B cell (primary cell): ENCODE measurements around the gene NKX1-2. TPM values are rescaled to one million over a fixed set of nuclear protein-coding genes. Genes with fewer than 3 reads are reported as not detected.

ENCODE experiments used
- ATAC-seq: fragments of 200-7000 bp; cut with Tn5 transposase; one replicate; pipeline ENCODE4 v1.10.0; 2021; ENCODE audit warnings: low read depth, mild to moderate bottlenecking, moderate number of reproducible peaks, moderate library complexity
- CTCF ChIA-PET: fragments of 350-600 bp; sonication (Branson Sonifier 250); formaldehyde crosslinking; loops from one replicate; lab custom pipeline; 2021; ENCODE audit warnings: antibody characterized with exemption, inconsistent platforms; lab: Charles Lee
- POLR2A ChIA-PET: fragments of 350-600 bp; sonication (Branson Sonifier 250); formaldehyde crosslinking; loops from one replicate; lab custom pipeline; 2021; ENCODE audit warnings: antibody characterized with exemption; lab: Charles Lee
- DNase-seq: peaks from one replicate; pipeline ENCODE4 v3.0.0; 2013
- H2AFZ ChIP-seq: 2 replicates; pipeline ENCODE4 v1.6.1; 2012; ENCODE audit warnings: mild to moderate bottlenecking, low read depth, low read length; ENCODE audit not compliant: insufficient read depth, poor library complexity, severe bottlenecking
- H3K27ac ChIP-seq, 2 donors: 1 replicate in 1 of 2; 2 replicates in 1 of 2; pipeline ENCODE4 v1.5.1; 2012 to 2013; ENCODE audit warnings: low read length in 2 of 2, mild to moderate bottlenecking in 2 of 2, moderate library complexity in 1 of 2
- H3K27me3 ChIP-seq, 4 experiments: fragments of 200-600 bp in 1 of 4; sonication (generic) in 1 of 4; replicated peaks in 1 of 4; 1 replicate in 2 of 4; 2 replicates in 2 of 4; pipeline versions ENCODE4 v1.6.1 to v1.7.0; 2013 to 2016; ENCODE audit warnings: low read length in 3 of 4, mild to moderate bottlenecking in 2 of 4, mixed read lengths in 1 of 4, moderate library complexity in 1 of 4; ENCODE audit not compliant: insufficient read depth in 4 of 4, control insufficient read depth in 3 of 4; ENCODE audit errors: control extremely low read depth in 1 of 4
- H3K36me3 ChIP-seq, 2 experiments: replicated peaks in 1 of 2; 1 replicate in 1 of 2; 2 replicates in 1 of 2; pipeline versions ENCODE4 v1.6.1 to v1.7.1; 2013; ENCODE audit warnings: low read length in 1 of 2; ENCODE audit not compliant: insufficient read depth in 2 of 2, control insufficient read depth in 1 of 2; ENCODE audit errors: control extremely low read depth in 1 of 2, extremely low read depth in 1 of 2
- H3K4me1 ChIP-seq, 2 donors: fragments of 200-600 bp in 1 of 2; sonication (generic) in 1 of 2; 1 replicate in 1 of 2; 2 replicates in 1 of 2; pipeline versions ENCODE4 v1.5.1 to v1.6.1; 2013 to 2017; ENCODE audit warnings: low read length in 2 of 2; ENCODE audit not compliant: control insufficient read depth in 2 of 2, insufficient read depth in 2 of 2
- H3K4me2 ChIP-seq: replicated peaks from 2 replicates; pipeline ENCODE3; 2012; ENCODE audit warnings: mild to moderate bottlenecking, low read depth, low read length; ENCODE audit not compliant: poor library complexity, severe bottlenecking
- H3K4me3 ChIP-seq, 5 experiments: fragments of 200-600 bp in 1 of 5; sonication (generic) in 1 of 5; 1 replicate in 3 of 5; 2 replicates in 2 of 5; pipeline versions ENCODE4 v1.5.1 to v1.7.0; 2011 to 2016; ENCODE audit warnings: low read length in 4 of 5, mild to moderate bottlenecking in 4 of 5, low read depth in 2 of 5, control low read depth in 1 of 5, moderate library complexity in 1 of 5; ENCODE audit not compliant: insufficient read depth in 1 of 5; ENCODE audit errors: control extremely low read depth in 1 of 5, extremely low read depth in 1 of 5
- H3K79me2 ChIP-seq: fragments of 200-600 bp; sonication (generic); one replicate; pipeline ENCODE4 v1.6.0; 2016; ENCODE audit warnings: low read length; ENCODE audit not compliant: control insufficient read depth, insufficient read depth
- H3K9ac ChIP-seq: fragments of 200-600 bp; sonication (generic); 2 replicates; pipeline ENCODE4 v1.6.1; 2017; ENCODE audit warnings: mild to moderate bottlenecking, low read length, moderate library complexity
- H3K9me3 ChIP-seq, 3 donors: one replicate each; pipeline versions ENCODE4 v1.6.1 to v1.7.1; 2013; ENCODE audit warnings: low read length in 2 of 3; ENCODE audit not compliant: control insufficient read depth in 2 of 3, insufficient read depth in 1 of 3; ENCODE audit errors: control extremely low read depth in 1 of 3
- H4K20me1 ChIP-seq: 2 replicates; pipeline ENCODE4 v1.6.0; 2012; ENCODE audit warnings: mild to moderate bottlenecking, low read length; ENCODE audit not compliant: insufficient read depth, control insufficient read depth, poor library complexity, severe bottlenecking
- H3K27ac Mint-ChIP-seq: one replicate; pipeline ENCODE4 v1.8.0; 2021; ENCODE audit warnings: mixed read lengths
- H3K27me3 Mint-ChIP-seq: one replicate; pipeline ENCODE4 v1.8.0; 2021; ENCODE audit warnings: mixed read lengths
- H3K4me1 Mint-ChIP-seq: one replicate; pipeline ENCODE4 v1.8.0; 2021; ENCODE audit warnings: mixed read lengths
- H3K4me3 Mint-ChIP-seq: one replicate; pipeline ENCODE4 v1.8.0; 2021; ENCODE audit warnings: mixed read lengths
- H3K9me3 Mint-ChIP-seq: one replicate; pipeline ENCODE4 v1.8.0; 2022; ENCODE audit warnings: mixed read lengths; ENCODE audit not compliant: insufficient read depth
- EZH2 ChIP-seq: IDR thresholded peaks from 2 replicates; pipeline ENCODE4 v1.6.1; 2012; ENCODE audit warnings: borderline replicate concordance, low read depth, mild to moderate bottlenecking, moderate library complexity, low read length; ENCODE audit not compliant: insufficient read depth, poor library complexity, severe bottlenecking
- WGBS: methylation state at CpG from one replicate; pipeline ENCODE4 v1.1.5; 2013; ENCODE audit warnings: missing lambda C conversion rate; ENCODE audit not compliant: insufficient coverage; 5-methylcytosine and 5-hydroxymethylcytosine counted together
- intact Hi-C: fragments of 100-400 bp; cut with micrococcal nuclease; formaldehyde crosslinking; loops from one replicate; pipeline ENCODE4 v1.10.0; 2022
- polyA plus RNA-seq: library from polyadenylated mRNA; depleted of rRNA; stranded (reverse); fragments of >200 nt; gene quantifications from 2 replicates; pipeline ENCODE4 v1.2.3, GENCODE V29; 2012
- total RNA-seq, 2 donors: library from RNA; stranded (reverse); fragments of 120-200 nt in 1 of 2; gene quantifications; 1 replicate in 1 of 2; 2 replicates in 1 of 2; pipeline versions ENCODE4 v1.2.3 to v1.2.4, GENCODE V29; 2013 to 2022
- TF ChIP-seq, protein P1 (sequence below): fragments of 200-600 bp; IDR thresholded peaks from one replicate; pipeline ENCODE4 v1.8.0; 2022; ENCODE audit warnings: antibody characterized with exemption, mild to moderate bottlenecking

NKX1-2 gene
- total and polyA plus RNA-seq, 2 donors (not counting 1 experiment from before 2014, with no cell fraction given), result not detected

DNA sequence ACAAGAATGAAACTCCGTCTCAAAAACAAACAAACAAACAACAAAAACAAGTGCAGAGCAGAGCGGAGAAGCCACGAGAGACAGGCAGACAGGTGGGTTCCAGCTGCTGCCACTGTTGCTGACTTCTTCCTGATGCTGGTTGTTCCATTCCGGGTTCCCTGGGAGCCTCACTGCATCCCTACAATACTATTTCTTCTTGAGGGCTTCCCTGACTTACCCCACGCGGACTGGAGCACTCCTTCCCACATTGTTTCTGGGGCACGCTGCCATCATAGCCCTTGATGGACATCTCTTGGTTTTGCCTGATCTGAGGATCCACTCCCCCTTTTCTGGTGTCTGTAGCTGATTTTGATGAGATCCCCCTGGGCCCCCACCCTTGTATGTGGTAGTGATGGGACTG is 5.6 kb upstream of the NKX1-2 start:
- Mint-ChIP-seq H3K27me3 (peaks cover 55% of the 10 kb centered on the region), H3K4me3 (no peak overlapping the region), H3K9me3 (no peaks in the 10 kb centered on the region), H3K27ac (no peak overlapping the region), H3K4me1 (peaks cover 4% of the 10 kb centered on the region)
- ChIA-PET CTCF (interaction anchor here (0.6 kb wide), 1 partner anchor 210 kb away, joined by 7 read pairs; no protein-coding TSS in a partner anchor), POLR2A (no interaction called here)
- WGBS, result 94% methylated on average over 5 of the region's 7 CpGs
- no peak overlapping the region for H3K27ac ChIP-seq
- H4K20me1 ChIP-seq, result no peaks in the 10 kb centered on the region
- ATAC-seq (no peak), DNase-seq (no peak)
- no peak overlapping the region for H2AFZ ChIP-seq
- no peak overlapping the region for H3K4me2 ChIP-seq
- no peaks in the 10 kb centered on the region for H3K79me2 ChIP-seq
- H3K4me3 ChIP-seq, result no peak overlapping the region
- no peak overlapping the region for H3K9ac ChIP-seq
- H3K36me3 ChIP-seq, result no peaks in the 10 kb centered on the region
- peaks cover 0 to 57% (median 31%) of the 10 kb centered on the region in 4 experiments for H3K27me3 ChIP-seq
- peaks cover 1 to 8% of the 10 kb centered on the region in 2 donors for H3K4me1 ChIP-seq
- intact Hi-C loops, result no loop called here
- TF ChIP-seq EZH2, result no peak
- TF ChIP-seq, protein P1, sequence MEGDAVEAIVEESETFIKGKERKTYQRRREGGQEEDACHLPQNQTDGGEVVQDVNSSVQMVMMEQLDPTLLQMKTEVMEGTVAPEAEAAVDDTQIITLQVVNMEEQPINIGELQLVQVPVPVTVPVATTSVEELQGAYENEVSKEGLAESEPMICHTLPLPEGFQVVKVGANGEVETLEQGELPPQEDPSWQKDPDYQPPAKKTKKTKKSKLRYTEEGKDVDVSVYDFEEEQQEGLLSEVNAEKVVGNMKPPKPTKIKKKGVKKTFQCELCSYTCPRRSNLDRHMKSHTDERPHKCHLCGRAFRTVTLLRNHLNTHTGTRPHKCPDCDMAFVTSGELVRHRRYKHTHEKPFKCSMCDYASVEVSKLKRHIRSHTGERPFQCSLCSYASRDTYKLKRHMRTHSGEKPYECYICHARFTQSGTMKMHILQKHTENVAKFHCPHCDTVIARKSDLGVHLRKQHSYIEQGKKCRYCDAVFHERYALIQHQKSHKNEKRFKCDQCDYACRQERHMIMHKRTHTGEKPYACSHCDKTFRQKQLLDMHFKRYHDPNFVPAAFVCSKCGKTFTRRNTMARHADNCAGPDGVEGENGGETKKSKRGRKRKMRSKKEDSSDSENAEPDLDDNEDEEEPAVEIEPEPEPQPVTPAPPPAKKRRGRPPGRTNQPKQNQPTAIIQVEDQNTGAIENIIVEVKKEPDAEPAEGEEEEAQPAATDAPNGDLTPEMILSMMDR, result no peak
- H3K9me3 ChIP-seq, result no peaks in the 10 kb centered on the region

DNA sequence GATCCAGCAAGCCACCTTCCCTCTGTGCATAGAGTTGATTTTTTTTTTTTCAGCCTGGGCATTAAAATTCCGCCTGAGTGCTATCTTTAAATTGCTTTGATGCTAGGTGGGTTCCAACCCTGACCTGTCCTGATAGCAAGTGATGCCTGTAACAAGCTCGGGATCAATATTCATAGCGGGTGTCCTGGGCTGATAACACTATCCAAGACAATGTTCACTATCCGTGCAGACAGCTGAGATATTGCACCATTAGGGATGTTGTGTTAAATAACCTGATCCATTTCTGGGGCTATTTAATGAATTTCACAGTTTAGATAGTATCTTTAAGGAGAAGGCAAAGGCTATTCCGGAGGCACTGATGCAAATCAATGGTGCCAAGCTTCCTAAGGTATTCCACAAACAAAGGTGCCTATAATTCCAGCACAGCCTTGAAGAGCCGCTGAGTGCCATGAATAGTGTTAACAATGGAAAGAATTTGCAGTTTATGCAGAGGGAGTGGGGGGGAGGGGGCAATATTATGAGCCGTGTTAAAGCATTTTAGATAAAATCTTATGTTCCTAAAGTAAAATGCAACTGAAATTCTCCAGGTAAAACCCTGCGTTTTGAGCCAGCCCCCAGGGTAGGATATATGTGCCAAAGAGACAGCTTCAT is 4.2 kb upstream of the NKX1-2 start:
- ChIA-PET CTCF (no interaction called here), POLR2A (no interaction called here)
- no peak overlapping the region for H3K9ac ChIP-seq
- intact Hi-C loops, result no loop called here
- peaks cover 12 to 21% of the 10 kb centered on the region in 2 donors for H3K4me1 ChIP-seq
- Mint-ChIP-seq H3K27ac (no peak overlapping the region), H3K4me3 (no peak overlapping the region), H3K27me3 (peaks cover 62% of the 10 kb centered on the region), H3K9me3 (no peaks in the 10 kb centered on the region), H3K4me1 (peaks cover 14% of the 10 kb centered on the region)
- no peaks in the 10 kb centered on the region for H4K20me1 ChIP-seq
- TF ChIP-seq, protein P1, result no peak
- no peak for TF ChIP-seq EZH2
- no peaks in the 10 kb centered on the region for H3K36me3 ChIP-seq
- H3K27ac ChIP-seq, result no peak overlapping the region
- ATAC-seq, result no peak
- no peaks in the 10 kb centered on the region for H3K79me2 ChIP-seq
- no peak overlapping the region for H3K4me3 ChIP-seq
- no peaks in the 10 kb centered on the region for H3K9me3 ChIP-seq
- 30% methylated on average over 2 of the region's 8 CpGs for WGBS
- no peak overlapping the region for H3K4me2 ChIP-seq
- peaks cover 0 to 68% (median 38%) of the 10 kb centered on the region in 4 experiments for H3K27me3 ChIP-seq
- no peak overlapping the region for H2AFZ ChIP-seq
- DNase-seq, result no peak
